AML-193 (cell line): Measurements from ENCODE around the gene DNASE1L1.

ENCODE experiments used
- DNase-seq, 2 experiments: peaks; one replicate each; lab custom pipeline; 2025; lab: John Stamatoyannopoulos, UW

Gene DNASE1L1

GRCh38 chrX:154409222-154409871 lies at the start of gene DNASE1L1:
TSS of gene DNASE1L1 (minus strand) at chrX:154409254. CDS start at chrX:154405568, 3,686 bp downstream.
- peak; percentile 63 to 69 for DNase-seq

- no peak for DNase-seq
Measured at GRCh38 chrX:154458116-154458953, 49.3 kb upstream of the DNASE1L1 start, which contains the start of gene PLXNA3. TSS of gene PLXNA3 (plus strand) at chrX:154458281. CDS start at chrX:154460184, 1,903 bp downstream.

GRCh38 chrX:154457491-154458115 lies 48.5 kb upstream of the DNASE1L1 start:
- no peak for DNase-seq

- no peak for DNase-seq
Measured at GRCh38 chrX:154452823-154453222, 43.8 kb upstream of the DNASE1L1 start.

GRCh38 chrX:154450312-154450711 lies 41.3 kb upstream of the DNASE1L1 start:
- no peak for DNase-seq

- DNase-seq: no peak
Measured at GRCh38 chrX:154449618-154450017, 40.6 kb upstream of the DNASE1L1 start.

GRCh38 chrX:154448484-154448883 lies 39.4 kb upstream of the DNASE1L1 start:
- no peak for DNase-seq

GRCh38 chrX:154446430-154446829 lies 37.4 kb upstream of the DNASE1L1 start:
- DNase-seq: no peak

- no peak for DNase-seq
Measured at GRCh38 chrX:154445776-154446175, 36.7 kb upstream of the DNASE1L1 start.

GRCh38 chrX:154444755-154445246 lies 35.7 kb upstream of the DNASE1L1 start:
- no peak for DNase-seq

- peak; percentile 10 to 35 for DNase-seq
Measured at GRCh38 chrX:154443992-154444754, 35.1 kb upstream of the DNASE1L1 start, which contains the start of gene FAM50A. TSS of gene FAM50A (plus strand) at chrX:154444141. CDS start at chrX:154444236, 95 bp downstream.

GRCh38 chrX:154443479-154443910 lies 34.4 kb upstream of the DNASE1L1 start:
- no peak for DNase-seq

- no peak for DNase-seq
Measured at GRCh38 chrX:154441984-154442707, 33.1 kb upstream of the DNASE1L1 start.

GRCh38 chrX:154441564-154441963 lies 32.5 kb upstream of the DNASE1L1 start:
- DNase-seq: no peak

GRCh38 chrX:154440623-154441357 lies 31.7 kb upstream of the DNASE1L1 start:
- DNase-seq: no peak

- no peak for DNase-seq
Measured at GRCh38 chrX:154439841-154440240, 30.8 kb upstream of the DNASE1L1 start.

- DNase-seq: no peak
Measured at GRCh38 chrX:154437971-154438893, 29.2 kb upstream of the DNASE1L1 start.

GRCh38 chrX:154436983-154437752 lies 28.1 kb upstream of the DNASE1L1 start, which contains the start of gene GDI1:
TSS of gene GDI1 (plus strand) at chrX:154437154. CDS start at chrX:154437255, 101 bp downstream.
- no peak for DNase-seq
